Measurements from ENCODE around the gene COL4A2.
"Not testable (repeated sequence)": the region's sequence is repeated elsewhere in the genome, so short reads cannot be mapped to it uniquely, and the experiment has no call there.

COL4A2 gene

GRCh38 chr13:110387451-110388107 lies 80.5 kb downstream of the COL4A2 start:
- no peak for DNase-seq

DNA sequence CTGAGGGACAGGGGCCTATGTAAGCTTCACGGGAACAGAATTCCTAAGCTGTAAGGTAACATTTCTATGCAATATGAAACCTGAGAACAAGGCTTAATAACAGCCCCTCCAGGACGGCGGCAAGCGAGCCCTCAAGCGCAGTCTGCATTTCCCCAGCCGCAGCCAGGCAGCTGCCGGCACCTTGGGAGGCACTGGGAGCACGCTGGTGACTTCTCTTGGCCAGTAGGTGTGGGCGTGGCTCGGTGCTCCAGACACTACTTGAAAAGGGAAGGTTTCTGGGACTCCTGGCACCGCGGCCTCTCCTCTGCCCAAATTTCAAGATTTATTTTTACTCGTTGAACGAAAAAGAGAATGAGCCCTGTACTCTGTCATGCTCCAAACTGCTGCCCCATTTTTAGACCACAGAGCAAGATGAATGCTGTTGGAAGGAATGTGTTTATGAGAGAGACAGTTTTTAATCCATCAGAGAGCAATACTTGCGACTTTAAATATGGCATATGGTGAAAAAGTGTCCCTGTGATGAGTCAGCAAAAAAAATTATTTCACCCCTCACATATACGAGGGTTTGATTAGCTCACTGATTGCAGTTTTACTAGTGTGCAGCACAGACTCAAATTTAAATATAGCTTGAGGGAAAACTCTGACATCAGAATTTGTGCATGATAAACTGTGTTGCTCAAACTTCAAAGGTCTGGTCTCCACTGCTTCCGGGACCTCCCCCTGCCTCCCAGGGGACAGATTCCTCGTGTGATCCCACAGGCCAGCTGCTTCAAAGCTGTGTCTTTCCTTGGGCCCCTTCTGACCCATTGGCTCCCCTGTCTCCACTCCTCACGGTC lies 81.2 kb downstream of the COL4A2 start:
- DNase-seq = no peak

- DNase-seq = no peak
These were observed 83.5 kb downstream of the COL4A2 start for GRCh38 chr13:110390567-110390966.

DNA sequence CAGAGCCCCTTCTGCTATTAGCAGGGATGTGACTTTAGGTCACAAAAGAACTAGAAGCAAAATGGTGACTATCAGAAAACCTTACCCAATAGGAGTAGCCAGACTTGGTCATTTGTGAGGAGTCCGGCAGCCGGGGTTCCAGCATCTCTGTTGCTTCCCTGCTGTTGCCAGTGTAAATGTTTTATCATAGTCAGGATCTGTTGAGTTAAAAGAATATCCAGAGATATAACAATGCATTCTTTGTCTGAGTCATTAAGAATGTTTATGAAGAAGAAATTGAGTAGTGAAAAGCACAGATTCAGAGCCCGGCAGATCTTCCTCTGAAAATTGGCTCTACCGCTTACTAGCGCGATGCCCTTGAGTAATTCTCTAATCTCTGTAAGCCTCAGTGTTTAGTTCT lies 84.2 kb downstream of the COL4A2 start:
- DNase-seq = no peak

DNA sequence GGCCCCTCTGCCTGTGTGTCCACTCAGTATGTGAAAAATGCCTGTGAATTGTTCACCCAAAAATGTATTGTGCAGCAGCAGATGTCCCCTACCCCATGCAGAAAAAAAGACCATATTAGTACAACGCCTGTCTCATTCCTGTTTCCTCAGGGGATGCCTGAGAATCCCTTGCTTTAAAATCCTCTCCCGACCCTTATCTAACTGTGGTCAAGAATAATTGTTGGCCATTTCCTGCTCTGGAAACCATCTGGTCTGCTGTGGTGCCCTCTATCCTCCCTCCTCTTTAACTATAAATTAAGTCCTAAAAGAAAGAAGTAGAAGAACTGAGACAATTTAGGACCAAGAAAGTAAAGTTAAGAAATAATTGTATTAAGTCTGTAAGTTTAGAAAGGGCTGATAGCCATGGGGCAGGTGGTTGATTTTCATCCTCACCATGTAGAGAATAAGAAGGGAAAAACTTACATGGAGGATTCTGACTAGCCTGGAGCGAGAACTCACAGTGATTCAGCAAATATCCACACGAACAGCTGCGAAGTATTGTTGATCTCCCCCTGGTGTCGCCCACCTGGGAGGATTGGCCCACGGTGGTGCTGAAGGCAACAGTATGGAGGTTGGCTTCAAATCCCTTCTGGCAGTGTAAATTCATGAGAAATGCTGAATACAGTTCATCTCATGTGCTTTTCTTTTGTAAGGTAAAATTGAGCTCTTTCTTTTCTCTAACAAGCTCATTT lies 85.6 kb downstream of the COL4A2 start:
- DNase-seq = no peak

DNA sequence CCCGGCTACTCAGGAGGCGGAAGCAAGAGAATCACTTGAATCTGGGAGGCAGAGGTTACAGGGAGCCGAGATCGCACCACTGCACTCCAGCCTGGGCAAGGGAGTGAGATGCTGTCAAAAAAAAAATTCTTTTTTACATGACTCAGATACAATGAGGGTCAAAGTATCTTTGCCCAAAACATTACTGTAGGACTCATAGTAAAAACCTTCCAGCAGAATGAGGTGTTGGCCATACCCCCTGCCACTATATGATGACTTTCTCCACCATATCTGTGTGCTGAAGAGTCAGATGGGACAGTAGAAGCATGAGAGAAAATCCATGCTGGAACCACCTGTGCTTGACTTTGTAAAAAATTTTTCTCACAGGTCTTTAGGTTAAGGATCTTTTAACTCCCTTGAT lies 86.7 kb downstream of the COL4A2 start:
- DNase-seq = no peak

GRCh38 chr13:110394371-110394841 lies 87.3 kb downstream of the COL4A2 start:
- no peak for DNase-seq

DNA sequence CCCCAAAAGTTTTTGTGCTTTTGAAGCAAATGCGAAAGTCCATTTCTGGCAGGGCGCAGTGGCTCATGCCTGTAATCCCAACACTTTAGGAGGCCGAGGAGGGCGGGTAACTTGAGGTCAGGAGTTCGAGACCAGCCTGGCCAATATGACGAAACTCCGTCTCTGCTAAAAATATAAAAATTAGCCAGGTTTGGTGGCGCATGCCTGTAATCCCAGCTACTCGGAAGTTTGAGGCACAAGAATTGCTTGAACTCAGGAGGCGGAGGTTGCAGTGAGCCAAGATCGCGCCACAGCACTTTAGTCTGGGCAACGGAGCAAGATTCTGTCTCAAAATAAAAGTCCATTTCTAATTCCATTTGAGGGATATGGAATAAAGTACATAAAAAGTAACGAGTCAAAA lies 88.5 kb downstream of the COL4A2 start:
- DNase-seq = not testable (repeated sequence)

DNA sequence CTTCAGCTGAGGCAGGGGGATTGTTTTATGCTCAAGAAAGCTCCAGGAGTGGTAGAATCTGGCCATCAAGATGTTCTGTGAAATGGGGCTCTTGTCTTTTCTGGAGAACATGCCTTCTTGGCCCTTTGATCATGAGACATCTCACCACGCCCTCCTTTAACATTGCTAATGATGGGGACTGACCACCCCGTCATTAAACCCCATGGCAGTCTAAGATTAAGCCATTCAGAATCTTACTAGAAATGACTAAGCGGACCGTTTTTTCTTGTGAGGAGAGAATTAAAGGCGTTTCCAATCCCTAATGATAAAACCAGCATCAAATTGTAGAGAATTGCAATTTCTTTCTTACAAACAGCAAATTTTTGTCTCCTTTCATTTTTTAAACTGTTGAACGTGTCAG lies 89.4 kb downstream of the COL4A2 start:
- no peak for DNase-seq

DNA sequence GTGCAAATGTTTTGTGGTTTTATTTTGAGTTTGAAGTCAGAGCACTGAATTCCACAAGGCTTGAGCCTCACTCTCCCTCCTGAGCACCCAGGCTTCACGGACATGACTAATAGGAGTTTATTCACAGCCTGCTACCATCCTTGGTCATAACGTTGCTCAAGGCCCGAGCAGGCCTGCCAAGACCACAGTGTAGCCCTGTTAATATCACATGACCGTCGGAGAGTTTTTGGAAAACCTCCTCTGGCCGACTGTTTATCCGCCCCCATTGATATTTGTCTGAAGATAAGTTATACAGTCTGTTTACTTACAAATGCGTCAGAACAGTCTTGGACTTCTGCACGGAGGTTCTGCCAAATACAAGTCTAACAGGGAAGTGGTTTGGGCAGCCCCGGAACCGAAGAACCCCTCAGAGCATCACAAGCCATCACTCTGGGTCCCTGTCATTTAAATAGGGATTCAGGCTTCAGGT lies 89.9 kb downstream of the COL4A2 start:
- no peak for DNase-seq

DNA sequence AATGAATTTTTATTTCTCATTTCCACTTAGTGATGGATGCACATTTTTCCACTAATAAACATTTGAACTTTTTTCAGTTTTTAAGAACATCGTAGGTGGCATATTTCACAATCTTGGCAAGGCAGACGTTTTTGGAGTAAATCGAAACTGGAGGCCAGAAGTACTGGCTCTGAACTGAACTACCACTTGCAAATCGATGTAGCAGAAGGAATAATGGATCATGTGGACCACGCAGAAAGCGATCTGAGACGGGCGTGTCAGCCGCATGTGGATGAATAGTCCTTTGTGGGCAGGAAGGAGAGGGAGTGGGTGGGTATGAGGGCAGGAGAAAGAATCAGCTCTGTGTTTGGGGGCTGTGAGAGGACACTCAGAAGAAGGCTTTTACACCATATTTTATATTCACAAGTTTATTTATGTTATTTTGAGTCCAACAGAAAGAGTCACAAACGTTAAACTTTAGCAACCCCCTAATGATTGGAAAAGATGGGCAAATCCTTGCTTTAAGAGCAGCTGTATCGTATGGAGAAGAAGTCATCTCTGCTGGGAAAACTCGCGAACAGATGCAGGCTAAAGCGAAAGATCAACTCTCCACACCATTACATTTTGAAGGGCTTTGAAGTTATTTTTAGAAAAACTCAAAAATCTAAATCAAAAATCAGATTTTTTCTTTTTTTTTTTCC lies 90.5 kb downstream of the COL4A2 start:
- no peak for DNase-seq

DNA sequence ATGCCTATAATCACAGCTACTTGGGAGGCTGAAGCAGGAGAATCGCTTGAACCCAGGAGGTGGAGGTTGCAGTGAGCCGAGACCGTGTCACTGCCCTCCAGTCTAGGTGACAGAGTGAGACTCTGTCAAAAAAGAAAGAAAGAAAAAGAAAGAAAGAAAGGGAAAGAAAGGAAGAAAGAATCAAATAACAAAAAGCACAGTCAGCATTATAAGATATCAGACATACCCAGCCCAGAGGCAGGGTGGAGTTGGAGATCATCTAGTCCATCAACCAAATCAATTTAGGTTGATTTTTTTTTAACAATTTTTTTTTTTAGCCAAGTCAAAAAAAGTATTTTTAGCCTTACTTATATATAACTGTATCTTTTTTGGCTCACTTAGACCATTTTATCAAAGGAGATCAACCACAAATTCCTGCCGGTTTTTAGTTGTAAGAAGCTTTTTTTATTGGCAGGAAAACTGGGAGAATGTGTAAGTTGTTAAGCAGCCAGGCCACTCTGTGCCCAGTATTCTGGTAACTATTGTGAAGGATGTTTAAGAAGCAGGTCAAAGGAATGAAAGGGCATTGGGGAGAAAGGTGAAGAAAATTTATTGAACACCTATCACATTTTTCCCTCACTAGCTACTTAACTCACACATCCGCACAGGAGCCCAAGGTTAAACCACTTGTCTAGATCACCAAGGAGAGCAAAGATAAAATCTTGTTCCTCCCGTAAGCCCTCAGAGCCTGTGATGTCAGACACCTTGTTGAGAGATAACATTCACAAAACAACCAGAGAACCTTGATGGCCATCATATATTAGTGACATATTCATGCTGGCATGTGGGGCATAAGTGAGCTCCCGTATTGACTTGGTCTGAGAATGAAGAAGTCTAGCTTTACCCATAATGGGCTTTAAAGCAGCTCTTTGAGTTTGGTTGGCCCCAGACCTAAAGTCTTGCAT lies 91.8 kb downstream of the COL4A2 start:
- no peak for DNase-seq

GRCh38 chr13:110399801-110400200 lies 92.7 kb downstream of the COL4A2 start:
- DNase-seq = no peak

DNA sequence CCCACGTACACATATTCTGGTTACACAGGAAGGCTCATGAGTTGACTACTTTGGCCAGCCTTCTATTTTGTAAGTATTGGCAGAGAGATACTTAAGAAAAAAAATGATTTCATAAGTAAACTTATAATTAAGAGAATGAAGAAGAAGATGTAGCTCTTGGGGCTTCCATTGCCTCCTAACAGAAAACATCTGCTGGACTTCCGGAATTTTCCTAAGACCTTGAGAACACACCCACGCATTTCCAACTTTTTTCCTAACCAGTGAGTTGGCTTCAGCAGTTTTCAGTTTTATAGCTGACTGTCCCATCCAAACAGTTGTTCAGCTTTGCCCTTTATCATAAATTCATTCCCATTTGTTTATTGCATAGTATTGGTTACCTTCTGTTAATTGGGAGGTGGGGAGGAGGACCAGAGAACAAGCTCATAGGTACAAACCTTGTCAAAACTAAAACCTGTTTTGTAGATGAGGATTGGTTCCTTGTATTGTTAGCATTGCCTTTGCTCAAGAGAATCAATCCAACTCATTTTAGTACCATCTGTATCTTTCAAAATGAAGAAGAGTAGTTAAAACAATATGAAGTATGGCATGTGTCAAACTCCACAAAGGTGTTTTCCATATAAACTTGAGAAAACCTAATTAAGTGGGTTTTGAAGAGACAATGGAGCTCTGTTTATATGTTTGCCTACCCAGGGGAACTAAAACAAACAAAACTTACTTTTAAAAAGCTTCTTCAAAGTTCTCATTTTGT lies 93.9 kb downstream of the COL4A2 start:
- no peak for DNase-seq

- DNase-seq = no peak
These were observed 95.4 kb downstream of the COL4A2 start for GRCh38 chr13:110402299-110403069.

DNA sequence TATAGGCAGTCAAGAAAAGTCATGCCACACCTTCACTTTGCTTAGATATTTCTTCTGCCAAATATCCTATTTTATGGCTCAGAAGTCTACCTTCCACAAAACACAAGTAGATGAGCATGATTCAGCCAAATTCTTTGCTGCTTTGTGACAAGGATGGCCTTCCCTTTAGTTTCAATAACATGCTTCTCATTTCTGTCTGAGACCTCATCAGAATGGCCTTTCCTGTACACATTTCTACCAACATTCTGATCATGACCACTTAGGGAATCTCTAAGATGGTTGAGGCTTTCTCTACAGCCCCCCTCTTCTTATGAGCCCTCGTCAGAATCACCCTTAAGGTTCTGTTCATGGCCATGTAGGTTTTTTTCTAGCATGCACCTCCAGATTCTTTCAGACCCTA lies 96.2 kb downstream of the COL4A2 start:
- DNase-seq = no peak

- no peak for DNase-seq
These were observed 96.6 kb downstream of the COL4A2 start for GRCh38 chr13:110403721-110404120.

- no peak for DNase-seq
These were observed 97.2 kb downstream of the COL4A2 start for GRCh38 chr13:110404321-110404720.

DNA sequence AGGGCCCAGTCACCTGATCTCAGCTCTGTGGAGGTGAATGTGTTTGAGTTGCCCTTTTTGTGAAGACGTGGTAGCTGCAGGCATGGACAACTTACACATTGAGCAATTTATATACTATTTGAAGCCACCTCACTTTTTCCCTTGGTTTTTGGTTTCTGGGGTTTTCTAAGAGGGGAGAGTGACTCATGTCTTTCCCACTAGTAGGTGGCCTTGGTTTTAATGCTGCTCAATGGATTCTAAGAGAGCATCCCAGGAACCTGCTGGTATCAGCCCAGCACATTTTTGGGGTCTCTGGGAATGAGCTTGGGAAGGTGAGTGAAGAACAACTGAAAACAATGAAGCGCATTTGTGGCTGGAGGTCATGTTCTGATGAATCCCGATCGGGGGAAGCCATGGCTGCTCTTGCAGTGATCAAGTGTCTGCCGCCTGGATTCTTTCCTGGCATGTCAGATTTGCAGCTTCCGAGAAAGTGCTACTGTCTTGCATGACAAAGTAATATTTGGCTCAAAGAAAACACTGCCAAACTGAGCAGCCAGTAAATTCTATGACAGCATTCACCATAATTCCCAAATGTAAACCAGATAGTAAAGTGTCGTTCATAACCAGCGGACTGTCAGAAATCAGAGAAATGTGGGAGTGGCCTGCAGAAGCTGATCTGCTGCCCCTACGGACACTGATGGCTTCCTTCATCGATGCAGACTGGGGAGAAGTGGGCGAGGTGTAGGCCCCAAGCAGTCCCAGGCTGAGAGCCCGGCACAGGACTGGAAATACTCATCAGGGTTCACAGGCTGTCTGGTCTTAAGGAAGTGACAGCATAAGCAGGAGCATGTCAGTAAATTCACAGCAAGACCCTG lies 98.7 kb downstream of the COL4A2 start:
- no peak for DNase-seq

All from activated CD4-positive, alpha-beta T cell treated with anti-CD3 and anti-CD28 coated beads for 4 hours (primary cell).